Keratinocyte (primary cell): ENCODE data around the gene MSANTD1. TPM values are rescaled to one million over a fixed set of nuclear protein-coding genes. Genes with fewer than 3 reads are reported as not detected.

ENCODE experiments used
- DNase-seq: peaks from one replicate; pipeline ENCODE4 v3.0.0-alpha.2; 2011; ENCODE audit warnings: low read depth, missing footprints, low spot score
- FAIRE-seq: peaks from 2 replicates; lab custom pipeline; 2011; peaks lifted over from hg19 to GRCh38; lab: Jason Lieb, UNC
- H2AFZ ChIP-seq: 2 replicates; pipeline ENCODE4 v1.6.0; 2012; ENCODE audit warnings: low read length, control low read depth, inconsistent platforms; ENCODE audit not compliant: control insufficient read depth
- H3K27ac ChIP-seq: 2 replicates; pipeline ENCODE4 v1.5.1; 2011; ENCODE audit warnings: low read length; ENCODE audit not compliant: control insufficient read depth, insufficient read depth
- H3K27me3 ChIP-seq: 3 replicates; pipeline ENCODE4 v1.6.0; 2011; ENCODE audit warnings: low read length; ENCODE audit not compliant: control insufficient read depth, insufficient read depth; ENCODE audit errors: extremely low read depth
- H3K36me3 ChIP-seq, 2 experiments: 2 replicates in 1 of 2; 3 replicates in 1 of 2; pipeline ENCODE4 v1.5.1; 2011; ENCODE audit warnings: low read length in 2 of 2, mild to moderate bottlenecking in 1 of 2; ENCODE audit not compliant: control insufficient read depth in 2 of 2, insufficient read depth in 2 of 2; ENCODE audit errors: extremely low read depth in 1 of 2
- H3K4me1 ChIP-seq: 3 replicates; pipeline ENCODE4 v1.5.1; 2011; ENCODE audit warnings: low read length; ENCODE audit not compliant: control insufficient read depth, insufficient read depth; ENCODE audit errors: extremely low read depth
- H3K4me2 ChIP-seq: 3 replicates; pipeline ENCODE4 v1.6.0; 2011; ENCODE audit warnings: low read depth, low read length; ENCODE audit not compliant: control insufficient read depth, insufficient read depth; ENCODE audit errors: extremely low read depth
- H3K4me3 ChIP-seq, 3 experiments: fragments of 200-600 bp in 1 of 3; sonication (generic) in 1 of 3; 2 replicates in 2 of 3; 3 replicates in 1 of 3; pipeline ENCODE4 v1.5.1; 2011 to 2016; ENCODE audit warnings: low read length in 3 of 3, mild to moderate bottlenecking in 3 of 3, control low read depth in 2 of 3, inconsistent platforms in 1 of 3, low read depth in 1 of 3, mixed read lengths in 1 of 3, mixed run types in 1 of 3, moderate library complexity in 1 of 3; ENCODE audit not compliant: control insufficient read depth in 2 of 3, insufficient read depth in 2 of 3; ENCODE audit errors: extremely low read depth in 1 of 3
- H3K79me2 ChIP-seq: 2 replicates; pipeline ENCODE4 v1.6.0; 2012; ENCODE audit warnings: low read length; ENCODE audit not compliant: control insufficient read depth, insufficient read depth
- H3K9ac ChIP-seq: 3 replicates; pipeline ENCODE4 v1.6.0; 2011; ENCODE audit warnings: low read length; ENCODE audit not compliant: control insufficient read depth, insufficient read depth; ENCODE audit errors: extremely low read depth
- H3K9me1 ChIP-seq: 3 replicates; pipeline ENCODE4 v1.6.0; 2011; ENCODE audit warnings: low read length; ENCODE audit not compliant: control insufficient read depth, insufficient read depth; ENCODE audit errors: extremely low read depth
- H3K9me3 ChIP-seq: 2 replicates; pipeline ENCODE4 v1.5.1; 2012; ENCODE audit warnings: low read depth, low read length; ENCODE audit not compliant: control insufficient read depth
- H4K20me1 ChIP-seq: 3 replicates; pipeline ENCODE4 v1.6.0; 2011; ENCODE audit warnings: low read length; ENCODE audit not compliant: control insufficient read depth, insufficient read depth; ENCODE audit errors: extremely low read depth
- EZH2 ChIP-seq: IDR thresholded peaks from one replicate; pipeline ENCODE4 v1.6.1; 2012; ENCODE audit warnings: inconsistent platforms, mild to moderate bottlenecking, low read length, moderate library complexity
- dilution Hi-C: fragments of 300-500 bp; cut with MboI; formaldehyde crosslinking; loops from one replicate; pipeline ENCODE4 v1.7.0; 2020; ENCODE audit warnings: low sequenced_read_pairs; ENCODE audit not compliant: extremely low pct_ligation_motif_present
- polyA plus RNA-seq, 5 experiments: library from polyadenylated mRNA; depleted of rRNA in 3 of 5; stranded (reverse) in 3 of 5; stranded (forward) in 1 of 5; unstranded in 1 of 5; fragments of >200 nt; gene quantifications; 1 replicate in 1 of 5; 2 replicates in 3 of 5; 3 replicates in 1 of 5; pipeline versions ENCODE4 v1.2.1 to v1.2.3, GENCODE V29; 2011 to 2012; ENCODE audit warnings: missing spikeins in 2 of 5, low read depth in 1 of 5, low replicate concordance in 1 of 5
- TF ChIP-seq, protein P1 (sequence below), 3 experiments: IDR thresholded peaks in 1 of 3; conservative IDR thresholded peaks in 1 of 3; optimal IDR thresholded peaks in 1 of 3; 2 replicates in 2 of 3; 3 replicates in 1 of 3; pipeline versions ENCODE3 to v1.5.1; 2011; ENCODE audit warnings: low read length in 3 of 3, mild to moderate bottlenecking in 3 of 3, moderate library complexity in 2 of 3, control low read depth in 1 of 3, inconsistent platforms in 1 of 3; ENCODE audit not compliant: insufficient read depth in 2 of 3; ENCODE audit errors: extremely low read depth in 1 of 3

The MSANTD1 gene
- polyA plus RNA-seq, 1 donor (not counting 4 experiments of a cell fraction or from before 2014, with no cell fraction given) = not detected

DNA sequence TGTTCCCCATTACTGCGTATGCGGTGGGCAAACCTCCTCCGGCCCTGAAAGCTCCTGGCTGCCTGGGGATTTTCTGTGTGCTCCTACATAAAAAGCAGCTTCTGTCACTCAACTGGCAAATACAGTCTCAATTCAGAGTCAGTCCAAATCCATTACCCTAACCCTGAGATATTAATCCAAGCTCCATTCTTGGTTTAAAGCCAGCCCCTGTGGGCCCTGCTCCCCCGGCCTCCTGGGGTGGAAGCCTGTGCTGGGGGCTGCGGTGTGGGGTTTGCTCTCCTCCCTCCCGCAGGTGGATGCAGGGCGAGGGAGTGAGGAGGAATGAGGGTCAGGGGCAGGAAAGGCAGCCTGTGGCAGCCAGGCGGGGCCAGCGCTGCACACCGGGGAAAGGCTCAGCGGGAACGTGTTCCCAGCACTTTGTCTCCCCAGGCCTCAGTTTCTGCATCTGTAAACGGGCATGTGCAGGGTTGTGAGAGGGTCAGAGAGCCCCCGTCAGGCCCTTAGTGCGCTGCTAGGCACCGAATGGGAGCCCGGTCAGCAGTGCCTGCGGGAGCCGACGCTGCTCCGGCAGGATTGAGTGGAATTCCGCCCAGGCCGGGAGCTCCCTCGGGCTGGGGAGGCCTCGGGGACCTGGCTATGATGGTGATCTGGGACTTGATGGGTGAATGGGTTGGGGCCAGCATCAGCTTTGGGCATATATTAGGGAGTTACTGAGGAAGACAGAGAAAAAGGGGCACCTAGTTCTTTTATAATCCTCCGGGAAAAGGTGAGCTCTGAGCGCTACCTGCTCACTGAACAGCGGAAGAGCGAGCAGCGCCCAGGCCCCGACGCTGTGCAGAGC is 37.6 kb downstream of the MSANTD1 start:
- FAIRE-seq = no peak
- no peaks in the 10 kb centered on the region for H3K79me2 ChIP-seq
- H3K4me2 ChIP-seq = peak overlapping the region; percentile 18
- peak; percentile 81 for TF ChIP-seq EZH2
- TF ChIP-seq, protein P1, sequence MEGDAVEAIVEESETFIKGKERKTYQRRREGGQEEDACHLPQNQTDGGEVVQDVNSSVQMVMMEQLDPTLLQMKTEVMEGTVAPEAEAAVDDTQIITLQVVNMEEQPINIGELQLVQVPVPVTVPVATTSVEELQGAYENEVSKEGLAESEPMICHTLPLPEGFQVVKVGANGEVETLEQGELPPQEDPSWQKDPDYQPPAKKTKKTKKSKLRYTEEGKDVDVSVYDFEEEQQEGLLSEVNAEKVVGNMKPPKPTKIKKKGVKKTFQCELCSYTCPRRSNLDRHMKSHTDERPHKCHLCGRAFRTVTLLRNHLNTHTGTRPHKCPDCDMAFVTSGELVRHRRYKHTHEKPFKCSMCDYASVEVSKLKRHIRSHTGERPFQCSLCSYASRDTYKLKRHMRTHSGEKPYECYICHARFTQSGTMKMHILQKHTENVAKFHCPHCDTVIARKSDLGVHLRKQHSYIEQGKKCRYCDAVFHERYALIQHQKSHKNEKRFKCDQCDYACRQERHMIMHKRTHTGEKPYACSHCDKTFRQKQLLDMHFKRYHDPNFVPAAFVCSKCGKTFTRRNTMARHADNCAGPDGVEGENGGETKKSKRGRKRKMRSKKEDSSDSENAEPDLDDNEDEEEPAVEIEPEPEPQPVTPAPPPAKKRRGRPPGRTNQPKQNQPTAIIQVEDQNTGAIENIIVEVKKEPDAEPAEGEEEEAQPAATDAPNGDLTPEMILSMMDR (optimal IDR thresholded peaks at IDR 0.05 in 1 of 3, IDR thresholded peaks at IDR 0.05 in 1 of 3, conservative IDR thresholded peaks at IDR 0.05 in 1 of 3; ENCODE audit: extremely low read depth in 1 of 3, insufficient read depth in 2 of 3, low read length in 3 of 3) = no peak
- peaks cover 39% of the 10 kb centered on the region for H3K27me3 ChIP-seq
- no peaks in the 10 kb centered on the region for H3K9me3 ChIP-seq
- no peaks in the 10 kb centered on the region for H4K20me1 ChIP-seq
- H3K4me3 ChIP-seq = peak overlapping the region in 1 of 3 experiments; percentile 1
- no peaks in the 10 kb centered on the region for H3K36me3 ChIP-seq
- no peaks in the 10 kb centered on the region for H3K9me1 ChIP-seq
- H2AFZ ChIP-seq = peak overlapping the region; percentile 44
- H3K27ac ChIP-seq = no peak overlapping the region
- no peak for DNase-seq
- peaks cover 11% of the 10 kb centered on the region for H3K4me1 ChIP-seq
- dilution Hi-C loops = no loop called here
- no peak overlapping the region for H3K9ac ChIP-seq

DNA sequence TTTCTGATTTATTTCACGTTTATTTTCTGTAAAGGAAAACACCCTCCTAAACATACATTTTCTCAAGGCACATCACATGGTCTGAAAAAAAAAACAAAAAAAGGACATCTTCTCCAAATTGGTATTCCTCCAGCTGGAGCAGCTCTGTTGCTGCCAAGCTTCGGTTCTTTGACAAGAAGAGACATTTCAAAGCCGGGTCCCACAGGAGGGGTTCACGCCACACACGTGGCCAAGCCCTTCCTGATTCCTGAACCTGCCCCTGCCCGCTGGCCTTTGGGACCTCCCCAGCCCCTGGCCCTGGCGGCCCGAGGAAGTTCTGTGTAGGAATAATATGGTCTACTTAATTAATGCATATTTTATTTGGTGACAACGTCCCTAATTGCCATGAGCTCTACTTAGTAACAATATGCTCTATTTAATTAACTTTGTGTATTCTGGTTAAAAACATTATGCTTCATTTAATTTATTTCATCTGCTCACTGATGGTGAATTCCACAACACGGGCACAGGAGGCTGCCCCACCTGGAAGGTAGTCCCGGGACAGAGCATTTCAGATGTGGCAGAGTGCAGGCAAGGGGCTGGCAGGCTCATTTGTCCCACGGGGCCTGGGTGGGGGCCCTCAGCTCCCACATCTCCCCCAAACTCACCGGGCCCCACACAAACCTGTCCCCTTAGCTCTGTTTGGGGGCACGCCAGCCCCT is 38.5 kb downstream of the MSANTD1 start:
- no peaks in the 10 kb centered on the region for H3K9me1 ChIP-seq
- DNase-seq = no peak
- H3K4me1 ChIP-seq = peaks cover 15% of the 10 kb centered on the region
- TF ChIP-seq, protein P1 (optimal IDR thresholded peaks at IDR 0.05 in 1 of 3, IDR thresholded peaks at IDR 0.05 in 1 of 3, conservative IDR thresholded peaks at IDR 0.05 in 1 of 3; ENCODE audit: extremely low read depth in 1 of 3, insufficient read depth in 2 of 3, low read length in 3 of 3) = no peak
- H2AFZ ChIP-seq = no peak overlapping the region
- H3K9ac ChIP-seq = no peak overlapping the region
- peaks cover 39% of the 10 kb centered on the region for H3K27me3 ChIP-seq
- no peaks in the 10 kb centered on the region for H3K79me2 ChIP-seq
- H3K27ac ChIP-seq = no peak overlapping the region
- H3K4me3 ChIP-seq = no peak overlapping the region
- no peaks in the 10 kb centered on the region for H3K36me3 ChIP-seq
- H4K20me1 ChIP-seq = no peaks in the 10 kb centered on the region
- peak; percentile 46 for FAIRE-seq
- no peaks in the 10 kb centered on the region for H3K9me3 ChIP-seq
- dilution Hi-C loops = no loop called here
- peak overlapping the region; percentile 18 for H3K4me2 ChIP-seq
